Activated CD4-positive, alpha-beta T cell treated with anti-CD3 and anti-CD28 coated beads, Interleukin-2, Interleukin-4, amounts not matched to agents 100 ng/mL and 50 ng/mL, durations not matched to agents 16 hours and 8 hours (primary cell): ENCODE data around the gene RNF149.
"Not testable (repeated sequence)": the region's sequence is repeated elsewhere in the genome, so short reads cannot be mapped to it uniquely, and the experiment has no call there.

ENCODE experiments used
- DNase-seq: peaks from one replicate; pipeline ENCODE4 v3.0.0-alpha.2; 2020; ENCODE audit warnings: low spot score

The RNF149 gene

GRCh38 chr2:101253703-101254450 is 54.6 kb downstream of the RNF149 start:
- peak; percentile 17 for DNase-seq

GRCh38 chr2:101253013-101253702 is 55.3 kb downstream of the RNF149 start:
- peak; percentile 65 for DNase-seq

GRCh38 chr2:101252408-101253012 is 56.0 kb downstream of the RNF149 start, which contains the start of gene CNOT11:
Gene CNOT11 (plus strand): TSS chr2:101252886. CDS start chr2:101252965, 79 bp downstream.
- peak; percentile 99 for DNase-seq

GRCh38 chr2:101251844-101252407 is 56.6 kb downstream of the RNF149 start:
- DNase-seq: no peak

GRCh38 chr2:101251246-101251781 is 57.2 kb downstream of the RNF149 start:
- not testable (repeated sequence) for DNase-seq

GRCh38 chr2:101249826-101250225 is 58.7 kb downstream of the RNF149 start:
- DNase-seq: no peak

GRCh38 chr2:101248756-101249155 is 59.7 kb downstream of the RNF149 start:
- not testable (repeated sequence) for DNase-seq

GRCh38 chr2:101245468-101245867 is 63.0 kb downstream of the RNF149 start:
- DNase-seq: not testable (repeated sequence)

- not testable (repeated sequence) for DNase-seq
These were observed 63.6 kb downstream of the RNF149 start for GRCh38 chr2:101244899-101245298.

- not testable (repeated sequence) for DNase-seq
These were observed 64.1 kb downstream of the RNF149 start for GRCh38 chr2:101244373-101244772.

- DNase-seq: no peak
These were observed 67.3 kb downstream of the RNF149 start for GRCh38 chr2:101241158-101241557.

GRCh38 chr2:101240694-101241093 is 67.8 kb downstream of the RNF149 start:
- peak; percentile 28 for DNase-seq

- not testable (repeated sequence) for DNase-seq
These were observed 68.8 kb downstream of the RNF149 start for GRCh38 chr2:101239760-101240118.

GRCh38 chr2:101238930-101239759 is 69.4 kb downstream of the RNF149 start:
- no peak for DNase-seq

- DNase-seq: not testable (repeated sequence)
These were observed 70.6 kb downstream of the RNF149 start for GRCh38 chr2:101237944-101238343.

GRCh38 chr2:101235956-101236355 is 72.5 kb downstream of the RNF149 start:
- DNase-seq: not testable (repeated sequence)

- DNase-seq: no peak
These were observed 74.1 kb downstream of the RNF149 start for GRCh38 chr2:101234169-101234938.

GRCh38 chr2:101232770-101233169 is 75.7 kb downstream of the RNF149 start:
- DNase-seq: no peak

GRCh38 chr2:101231937-101232730 is 76.4 kb downstream of the RNF149 start:
- no peak for DNase-seq

- DNase-seq: no peak
These were observed 77.3 kb downstream of the RNF149 start for GRCh38 chr2:101231240-101231639.
